Activated CD4-positive, alpha-beta T cell treated with anti-CD3 and anti-CD28 coated beads for 24 hours (primary cell): ENCODE data around the gene MVB12B.
"Not testable (repeated sequence)": the region's sequence is repeated elsewhere in the genome, so short reads cannot be mapped to it uniquely, and the experiment has no call there.

Source experiments
- DNase-seq, 2 donors: peaks; one replicate each; pipeline ENCODE4 v3.0.0-alpha.2; 2020; ENCODE audit warnings: low read depth in 2 of 2

The MVB12B gene

DNA sequence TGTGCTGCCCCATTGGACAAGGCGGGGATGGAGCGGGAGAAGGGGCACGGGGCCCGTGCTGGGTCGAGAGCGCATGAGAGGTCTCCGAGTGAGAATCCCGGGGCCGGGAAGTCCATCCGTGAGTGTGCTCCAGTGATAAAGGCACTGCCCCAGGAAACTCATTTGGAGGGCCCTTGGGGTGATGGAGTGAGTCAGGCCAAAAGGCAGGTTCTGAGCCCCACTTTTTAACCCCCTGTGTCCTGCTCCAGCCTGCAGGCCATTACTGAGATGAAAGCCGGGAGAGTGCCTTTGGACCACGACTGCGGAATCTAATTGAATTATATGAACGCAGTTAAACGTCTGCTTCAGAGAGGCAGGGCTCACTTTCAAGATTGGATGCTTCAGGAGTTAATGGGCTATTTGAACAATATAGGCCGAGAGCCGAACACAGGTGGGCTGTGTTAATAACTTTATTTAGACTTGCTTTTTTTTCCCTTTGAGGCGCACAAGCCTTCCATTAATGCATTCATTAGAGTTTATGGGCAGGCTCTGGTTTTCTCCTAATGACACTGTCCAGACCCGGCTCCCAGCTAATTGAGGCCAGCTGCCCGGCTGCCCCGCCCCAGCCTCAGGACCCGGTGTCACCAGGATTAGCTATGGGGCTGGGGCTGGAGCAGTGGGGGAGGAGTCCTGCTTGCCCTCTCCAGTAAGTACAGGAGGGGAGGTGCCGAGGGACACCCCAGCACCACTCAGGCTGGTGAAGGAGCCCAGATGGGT, 208.0 kb downstream of the MVB12B start:
- DNase-seq: no peak

DNA sequence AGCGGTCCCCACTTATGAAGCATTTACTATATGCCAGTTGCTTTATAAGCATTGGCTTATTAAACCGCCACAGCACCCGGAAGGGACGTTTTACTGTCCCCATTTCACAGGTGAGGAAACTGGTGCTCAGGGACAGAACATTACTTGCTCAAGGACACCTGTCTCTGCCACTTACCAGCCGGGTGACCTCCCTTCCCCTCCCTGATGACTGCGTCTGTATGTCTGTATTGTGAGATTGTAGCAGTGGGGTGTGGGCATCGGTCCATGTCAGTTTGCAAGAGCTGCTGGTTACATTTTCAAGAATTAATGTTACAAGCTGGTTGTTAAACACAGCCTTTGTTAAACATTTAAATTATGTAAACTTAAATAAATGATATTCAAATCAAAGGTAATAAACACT, 209.5 kb downstream of the MVB12B start:
- DNase-seq: no peak

- no peak for DNase-seq
Measured at GRCh38 chr9:126536841-126537465, 210.3 kb downstream of the MVB12B start.

DNA sequence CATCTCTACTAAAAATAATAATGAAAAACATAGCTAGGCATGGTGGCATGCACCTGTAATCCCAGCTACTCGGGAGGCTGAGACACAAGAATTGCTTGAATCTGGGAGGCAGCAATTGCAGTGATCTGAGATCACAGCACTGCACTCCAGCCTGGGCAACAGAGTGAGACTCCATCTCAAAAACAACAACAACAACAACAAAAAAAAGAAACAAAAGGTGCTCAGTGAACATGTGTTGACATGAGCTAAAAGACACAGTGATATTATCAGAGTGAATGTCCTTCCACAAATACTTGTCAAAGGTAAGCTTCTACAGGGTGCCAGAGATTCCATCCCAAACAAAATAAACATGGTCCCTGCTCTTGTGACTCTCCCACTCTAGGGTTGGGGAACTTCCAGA, 211.9 kb downstream of the MVB12B start:
- DNase-seq: no peak

GRCh38 chr9:126540398-126540797, 213.8 kb downstream of the MVB12B start:
- not testable (repeated sequence) for DNase-seq

GRCh38 chr9:126543490-126543889, 216.9 kb downstream of the MVB12B start:
- no peak for DNase-seq

GRCh38 chr9:126545106-126545505, 218.5 kb downstream of the MVB12B start:
- DNase-seq: no peak

- DNase-seq: no peak
Measured at GRCh38 chr9:126546036-126546435, 219.4 kb downstream of the MVB12B start.

GRCh38 chr9:126548312-126548711, 221.7 kb downstream of the MVB12B start:
- DNase-seq: no peak

DNA sequence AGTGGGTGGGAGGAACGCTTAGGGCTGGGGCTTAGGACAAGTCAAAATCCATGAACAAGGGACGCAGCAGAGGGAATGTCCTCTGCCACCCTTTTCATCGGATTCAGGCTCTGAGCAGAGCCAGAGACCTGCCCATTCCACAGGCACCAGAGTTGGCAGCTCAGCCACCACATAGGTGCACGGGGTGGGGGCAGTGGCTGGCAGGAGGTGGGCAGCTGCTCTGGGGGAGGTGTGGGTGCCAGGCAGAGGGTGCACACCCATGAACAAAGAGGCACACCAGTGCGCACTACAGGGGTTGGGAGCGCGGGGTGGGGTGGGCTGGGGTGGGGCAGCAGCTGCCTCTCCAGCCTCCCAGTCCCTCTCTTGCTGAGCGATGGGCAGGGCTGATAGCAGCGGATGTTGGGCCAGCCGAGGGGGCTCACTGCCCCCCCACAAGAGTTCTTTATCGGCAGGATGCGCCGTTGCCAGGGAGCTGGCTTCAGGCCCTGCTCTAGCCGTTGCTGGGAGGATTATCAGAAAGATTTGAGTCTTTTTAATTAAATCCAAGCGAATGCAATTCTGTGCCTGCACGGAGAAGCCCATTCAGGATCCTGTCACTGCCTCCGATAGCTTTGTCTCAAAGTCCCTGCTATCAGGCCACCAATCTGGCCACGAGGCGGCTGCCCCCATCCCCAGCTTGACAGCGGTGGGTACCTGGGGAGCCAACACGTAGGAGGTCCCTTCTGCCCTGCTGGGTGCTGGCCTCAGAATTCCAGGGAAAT, 222.8 kb downstream of the MVB12B start:
- DNase-seq: no peak

DNA sequence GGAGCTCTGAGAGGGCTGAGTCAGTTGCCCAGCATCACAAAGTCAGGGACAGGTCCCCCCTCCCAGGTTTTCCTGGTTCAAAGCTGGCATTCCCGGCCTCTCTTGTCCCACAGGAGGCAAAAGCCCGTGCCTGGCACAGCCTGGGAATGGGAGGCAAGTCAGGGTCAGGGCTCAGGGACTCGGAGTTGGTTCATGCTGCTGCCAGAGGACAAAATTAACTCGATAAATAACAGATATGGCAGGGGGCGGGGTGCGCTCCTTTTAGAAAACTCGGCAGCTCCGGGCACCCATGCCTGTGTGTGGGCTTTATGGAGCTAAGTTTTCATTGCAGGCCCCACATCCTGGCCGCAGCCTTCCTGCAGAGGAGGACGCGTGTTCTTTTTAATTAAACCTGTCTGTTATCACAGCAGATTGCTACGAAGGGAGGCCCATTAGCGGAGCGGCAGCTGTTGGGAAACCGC, 224.3 kb downstream of the MVB12B start:
- DNase-seq: no peak

- DNase-seq: no peak
Measured at GRCh38 chr9:126551812-126552211, 225.2 kb downstream of the MVB12B start.

GRCh38 chr9:126554292-126554691, 227.7 kb downstream of the MVB12B start:
- no peak for DNase-seq

DNA sequence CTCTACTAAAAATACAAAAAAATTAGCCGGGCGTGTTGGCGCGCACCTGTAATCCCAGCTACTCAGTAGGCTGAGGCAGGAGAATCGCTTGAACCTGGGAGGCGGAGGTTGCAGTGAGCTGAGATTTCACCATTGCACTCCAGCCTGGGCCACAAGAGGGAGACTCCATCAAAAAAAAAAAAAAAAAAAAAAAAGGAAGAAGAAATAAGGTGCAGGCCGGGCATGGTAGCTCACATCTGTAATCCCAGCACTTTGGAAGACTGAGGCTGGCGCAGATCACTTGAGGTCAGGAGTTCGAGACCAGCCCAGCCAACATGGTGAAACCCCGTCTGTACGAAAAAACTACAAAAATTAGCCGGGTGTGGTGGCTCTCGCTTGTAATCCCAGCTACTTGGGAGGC, 228.8 kb downstream of the MVB12B start:
- not testable (repeated sequence) for DNase-seq
